IPS-11a (cell line): Measurements from ENCODE around the gene KCTD4.
"Not testable (repeated sequence)": the region's sequence is repeated elsewhere in the genome, so short reads cannot be mapped to it uniquely, and the experiment has no call there.

Source experiments
- H3K4me3 ChIP-seq: one replicate; pipeline ENCODE4 v1.5.1; 2013; ENCODE audit warnings: low read depth, low read length, control low read depth

Gene KCTD4

DNA sequence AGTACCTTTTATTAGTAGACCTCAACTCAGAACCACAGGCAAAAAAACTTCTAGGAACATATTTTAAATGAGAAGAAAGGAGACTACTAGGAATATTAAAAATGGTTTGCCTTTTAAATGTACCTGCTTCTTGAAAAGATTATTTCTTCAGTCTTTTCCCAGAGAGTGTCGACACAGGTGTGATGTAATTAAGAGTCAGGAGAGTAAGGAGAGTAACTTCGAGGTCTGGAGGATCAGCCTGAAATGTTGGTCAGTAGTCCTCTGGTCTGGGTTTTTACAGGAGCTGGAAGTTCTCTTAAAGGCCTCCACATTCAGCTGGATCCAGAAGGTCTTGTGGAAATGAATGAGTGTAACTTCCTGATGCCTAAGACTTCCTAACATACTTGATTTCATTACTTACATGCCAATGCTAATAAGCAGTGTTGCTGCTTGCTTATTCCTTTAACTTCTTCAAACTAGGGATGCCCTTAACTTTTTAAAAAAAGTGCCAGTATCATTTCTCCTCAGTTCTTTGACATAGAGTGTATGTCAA lies at the start of gene KCTD4:
Gene KCTD4 (minus strand): TSS at position 345 of the 532 bp plus-strand sequence. CDS start 6,478 bp downstream, outside the sequence.
- no peak within 1 kb of the TSS for H3K4me3 ChIP-seq

DNA sequence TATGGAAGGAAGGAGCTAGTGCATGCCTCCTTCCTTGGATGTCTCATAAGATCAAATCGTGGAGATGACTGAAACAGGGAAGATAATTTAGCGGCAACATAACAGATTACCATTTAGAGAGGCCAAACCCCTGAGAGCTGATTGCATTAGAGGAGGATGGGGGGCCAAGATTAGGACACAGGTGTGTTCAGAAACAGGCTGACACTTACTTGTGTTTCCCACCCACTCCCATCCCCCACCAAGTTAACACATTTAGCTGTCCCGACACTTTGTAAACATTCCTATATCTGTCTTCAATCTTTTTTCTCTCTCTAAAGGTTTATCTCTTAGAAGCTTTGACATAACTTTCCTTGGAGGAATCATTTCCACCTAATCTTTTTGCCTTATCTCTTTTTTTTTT lies 48.8 kb upstream of the KCTD4 start:
- no peak overlapping the region for H3K4me3 ChIP-seq

DNA sequence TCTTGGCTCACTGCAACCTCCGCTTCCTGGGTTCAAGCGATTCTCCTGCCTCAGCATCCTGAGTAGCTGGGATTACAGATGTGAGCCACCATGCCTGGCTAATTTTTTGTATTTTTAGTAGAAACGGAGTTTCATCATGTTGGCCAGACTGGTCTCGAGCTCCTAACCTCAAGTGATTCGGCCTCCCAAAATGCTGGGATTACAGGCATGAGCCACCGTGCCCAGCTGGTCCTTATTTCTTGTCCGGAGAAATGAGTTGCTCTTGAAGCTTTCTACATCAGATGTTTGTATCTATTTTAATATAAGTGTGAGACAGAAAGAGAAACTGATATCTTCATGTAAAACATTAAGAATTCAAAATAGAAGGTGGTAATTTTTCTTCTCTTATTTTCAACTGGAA lies 43.9 kb upstream of the KCTD4 start:
- not testable (repeated sequence) for H3K4me3 ChIP-seq

DNA sequence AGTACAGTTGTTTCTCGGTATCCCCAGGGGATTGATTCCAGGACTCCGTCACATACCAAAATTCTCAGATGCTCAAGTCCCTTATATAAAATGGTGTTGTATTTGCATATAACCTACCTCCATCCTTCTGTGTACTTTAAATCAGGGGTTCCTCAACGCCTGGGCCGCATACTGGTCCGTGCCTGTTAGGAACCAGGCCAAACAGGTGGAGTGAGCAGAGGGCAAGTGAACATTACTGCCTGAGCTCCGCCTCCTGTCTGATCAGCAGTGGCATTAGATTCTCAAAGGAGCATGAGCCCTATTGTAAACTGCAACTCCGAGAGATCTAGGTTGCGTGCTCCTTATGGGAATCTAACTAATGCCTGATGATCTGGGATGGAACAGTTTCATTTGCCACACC lies 42.2 kb upstream of the KCTD4 start:
- H3K4me3 ChIP-seq, result no peak overlapping the region

DNA sequence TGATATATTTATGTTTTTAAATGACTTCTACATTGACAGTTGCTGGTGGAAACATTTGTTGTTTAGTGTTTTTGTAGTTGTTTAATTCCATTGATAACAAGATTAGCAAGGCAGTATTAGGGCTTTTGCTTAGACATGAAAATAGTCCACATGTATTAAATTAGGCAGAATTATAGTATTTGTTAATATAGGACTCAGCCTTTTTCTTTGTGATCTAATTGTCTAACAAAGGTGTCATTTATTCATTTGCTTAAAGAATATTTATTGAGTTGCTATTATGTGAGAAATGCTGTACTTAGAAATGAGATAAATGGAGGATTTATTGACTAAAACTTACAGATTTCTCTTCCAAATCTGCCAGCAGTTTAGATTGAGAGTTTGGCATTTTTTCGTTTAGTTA lies 41.7 kb upstream of the KCTD4 start:
- H3K4me3 ChIP-seq, result no peak overlapping the region

DNA sequence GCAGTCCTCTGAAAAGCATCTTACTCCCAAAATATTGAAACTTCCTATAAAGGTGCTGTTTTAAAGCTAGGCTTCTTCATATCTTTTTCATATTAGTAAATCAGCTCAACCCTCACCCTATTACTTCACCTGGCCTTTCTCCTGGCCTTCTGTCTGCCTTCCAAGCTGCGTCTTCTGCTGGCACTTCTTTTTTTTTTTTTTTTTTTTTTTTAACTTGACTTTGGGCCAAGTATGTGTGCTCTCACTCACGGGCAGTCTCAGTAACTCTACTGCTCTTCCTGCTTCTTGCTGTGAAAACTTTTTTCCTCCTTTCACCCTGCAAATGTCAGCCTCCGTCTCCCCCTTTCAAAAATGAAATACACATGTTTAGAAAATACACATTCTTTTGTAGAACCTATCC lies 41.2 kb upstream of the KCTD4 start:
- no peak overlapping the region for H3K4me3 ChIP-seq

DNA sequence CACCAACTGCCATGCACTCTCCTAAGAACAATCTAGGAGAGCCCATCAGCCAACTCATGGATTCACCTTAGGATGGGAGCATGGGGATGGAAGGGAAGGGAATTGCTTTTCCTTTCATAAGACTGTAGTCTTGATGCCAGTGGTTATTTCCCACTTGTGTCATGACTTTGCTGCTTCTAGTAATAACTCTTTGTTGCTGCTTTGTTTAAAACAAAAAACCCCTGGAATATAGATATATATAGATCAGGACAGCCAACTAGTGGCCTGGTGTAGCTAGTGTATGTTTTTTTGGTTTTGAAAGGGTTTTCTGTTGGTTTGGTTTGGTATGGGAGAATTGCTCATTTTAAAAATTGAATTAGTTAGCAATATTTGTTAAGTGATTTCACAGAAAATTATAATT lies 39.3 kb upstream of the KCTD4 start:
- H3K4me3 ChIP-seq, result no peak overlapping the region

DNA sequence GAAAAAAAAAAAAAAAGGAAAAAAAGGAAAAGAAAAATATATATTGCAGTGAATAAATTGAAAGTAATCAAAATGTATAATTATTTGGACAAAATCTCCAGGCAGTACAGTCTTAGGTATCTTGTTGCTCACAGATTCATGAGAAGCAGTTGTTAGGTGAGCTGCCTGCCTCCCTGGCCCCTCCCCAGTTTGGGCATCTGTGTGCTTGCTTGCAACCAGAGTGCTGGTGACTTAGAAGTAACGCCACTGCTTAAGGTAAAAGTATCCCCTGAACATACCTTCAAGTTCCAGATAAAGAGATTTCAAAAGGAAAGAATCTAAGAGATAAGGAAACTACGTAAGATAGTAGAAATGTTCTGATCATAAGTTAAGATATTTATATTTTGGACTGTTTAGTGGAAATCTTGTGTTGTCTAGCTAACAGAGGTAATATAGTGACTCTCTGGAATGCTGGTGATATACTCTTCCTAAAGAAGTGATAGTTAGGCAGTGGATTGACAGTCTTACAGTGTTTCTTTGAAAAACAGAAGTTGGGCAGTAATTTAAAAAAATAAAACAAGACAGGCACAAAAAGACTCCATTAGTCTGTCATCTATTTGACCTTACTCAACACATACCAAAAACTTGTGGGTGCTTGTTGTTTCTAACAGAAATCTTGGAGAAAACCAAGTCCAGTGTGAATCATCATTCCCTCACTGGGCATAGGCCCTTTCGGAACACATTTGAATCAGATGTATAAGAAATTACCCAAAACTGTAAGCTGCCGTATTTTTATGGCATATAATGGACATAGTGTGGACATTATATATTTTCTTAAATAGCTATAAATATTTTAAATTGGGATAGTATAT lies 38.3 kb upstream of the KCTD4 start:
- H3K4me3 ChIP-seq, result no peak overlapping the region

DNA sequence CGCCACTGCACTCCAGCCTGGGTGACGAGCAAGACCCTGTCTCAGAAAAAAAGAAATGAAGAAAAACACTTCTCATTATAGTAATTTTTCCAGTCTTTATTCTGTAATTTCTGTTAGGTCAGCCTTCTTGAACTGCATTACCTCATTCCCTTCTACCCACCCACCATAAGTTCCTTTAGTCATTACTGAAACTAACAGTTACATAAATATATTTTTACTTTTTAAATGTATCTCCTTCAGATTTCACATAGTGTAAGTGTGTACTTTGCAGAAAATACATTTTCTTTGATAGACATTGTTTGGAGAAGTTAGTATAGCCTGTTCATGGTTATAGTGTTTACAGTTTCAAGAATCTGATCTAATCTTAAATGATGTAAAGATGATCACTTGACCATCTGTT lies 31.7 kb upstream of the KCTD4 start:
- no peak overlapping the region for H3K4me3 ChIP-seq

DNA sequence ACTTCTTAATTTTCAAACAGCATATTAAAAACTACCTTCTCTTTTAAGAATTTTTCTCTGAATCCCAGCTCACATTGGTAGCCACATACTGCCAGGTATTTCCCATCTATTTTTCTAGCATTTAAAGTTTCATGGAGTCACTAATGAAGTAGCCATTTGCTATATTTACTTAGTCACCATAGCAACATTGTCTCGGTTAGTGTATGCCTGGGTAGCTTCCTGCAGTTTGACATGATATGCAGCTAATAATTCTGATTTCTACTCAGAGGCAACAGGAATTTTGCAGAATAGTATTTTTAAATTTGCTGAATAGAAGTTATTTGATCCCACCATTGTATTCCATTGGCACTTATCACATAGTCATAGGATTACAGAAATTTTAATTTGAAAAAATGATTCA lies 30.9 kb upstream of the KCTD4 start:
- no peak overlapping the region for H3K4me3 ChIP-seq

DNA sequence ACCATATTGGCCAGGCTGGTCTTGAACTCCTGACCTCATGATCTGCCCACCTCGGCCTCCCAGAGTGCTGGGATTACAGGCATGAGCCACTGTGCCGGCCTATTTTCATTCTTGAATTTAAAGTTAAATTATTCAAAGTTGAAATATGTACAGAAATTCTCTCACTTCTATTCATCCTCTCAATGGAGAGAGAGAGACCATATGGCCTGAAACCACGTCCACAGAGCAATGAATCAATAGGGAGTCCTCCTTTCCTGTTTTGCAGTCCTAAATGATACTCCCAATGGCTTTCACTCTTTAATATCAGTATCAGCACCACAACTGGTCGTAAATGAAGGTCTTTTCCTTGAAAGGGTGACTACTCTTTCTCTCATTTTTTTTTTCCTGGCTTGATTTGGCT lies 30.5 kb upstream of the KCTD4 start:
- no peak overlapping the region for H3K4me3 ChIP-seq

DNA sequence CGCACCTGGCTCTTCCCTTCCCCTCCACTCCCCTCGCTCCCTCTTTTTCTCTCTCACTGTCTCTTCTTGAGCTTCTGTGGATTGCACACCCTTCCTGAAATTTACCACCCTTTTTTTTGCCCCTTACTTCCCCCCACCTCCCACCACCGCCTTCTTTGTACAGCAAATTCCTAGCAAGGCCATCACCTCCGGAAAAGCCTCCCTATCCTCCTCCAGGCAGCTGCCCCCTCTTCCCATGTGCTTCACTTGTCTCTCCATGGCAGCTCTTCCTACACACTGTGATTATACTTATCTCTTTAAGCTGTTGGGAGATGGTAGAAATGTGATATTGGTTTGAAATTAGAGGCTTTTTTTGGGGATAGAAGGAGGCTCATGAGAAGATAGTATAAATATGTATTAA lies 28.3 kb upstream of the KCTD4 start:
- no peak overlapping the region for H3K4me3 ChIP-seq

DNA sequence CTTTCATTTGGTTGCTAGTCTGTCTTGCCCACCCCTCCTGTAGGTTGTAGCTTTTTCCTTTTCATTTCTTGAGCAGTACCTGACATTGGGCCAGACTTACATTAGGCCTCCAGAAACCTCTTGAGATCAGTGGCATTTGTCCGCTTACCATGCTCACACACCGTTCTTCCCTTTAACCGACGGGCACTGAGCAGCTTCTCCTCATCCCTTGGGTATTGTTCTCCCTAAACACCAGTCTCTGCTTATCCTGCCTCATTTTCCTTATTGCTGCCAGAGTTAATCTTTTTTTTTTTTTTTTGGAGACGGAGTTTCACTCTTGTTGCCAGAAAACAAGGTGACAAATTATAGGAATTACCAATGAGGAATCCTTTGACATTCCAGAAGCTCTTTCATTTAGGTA lies 27.2 kb upstream of the KCTD4 start:
- no peak overlapping the region for H3K4me3 ChIP-seq

DNA sequence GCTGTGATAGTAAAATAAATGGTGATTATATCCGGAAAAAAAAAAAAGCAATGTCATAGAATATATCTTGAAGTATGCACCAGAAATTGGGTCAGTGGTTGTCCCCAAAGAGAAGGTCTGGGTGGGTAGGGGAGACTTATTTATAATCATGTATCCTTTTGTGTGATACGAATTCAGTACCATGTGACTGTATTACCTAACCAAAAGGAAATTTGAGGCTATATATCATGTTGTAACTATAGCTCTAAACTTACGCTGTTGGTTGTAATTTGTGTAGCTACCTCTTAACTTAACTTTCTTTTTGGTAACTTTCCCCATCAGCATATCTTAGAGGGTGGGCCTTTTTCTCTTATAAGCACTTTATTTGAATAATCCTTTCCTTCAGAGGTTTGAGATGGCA lies 25.2 kb upstream of the KCTD4 start:
- H3K4me3 ChIP-seq, result no peak overlapping the region

DNA sequence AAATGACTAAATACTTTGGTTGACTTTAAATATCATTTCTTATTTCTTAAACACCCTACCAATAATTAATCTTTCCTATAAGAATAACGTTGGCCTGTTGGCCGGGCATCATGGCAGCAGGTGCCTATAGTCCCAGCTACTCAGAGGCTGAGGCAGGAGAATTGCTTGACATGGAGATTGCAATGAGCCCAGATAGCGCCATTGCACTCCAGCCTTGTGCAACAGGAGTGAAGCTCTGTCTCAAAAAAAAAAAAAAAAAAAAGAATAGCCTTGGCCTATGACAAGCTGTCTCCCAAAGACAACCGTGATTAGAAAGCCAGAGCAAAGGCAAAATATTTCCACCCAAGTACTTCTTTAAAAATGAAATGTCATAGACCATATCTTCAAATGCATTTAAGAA lies 24.5 kb upstream of the KCTD4 start:
- no peak overlapping the region for H3K4me3 ChIP-seq

DNA sequence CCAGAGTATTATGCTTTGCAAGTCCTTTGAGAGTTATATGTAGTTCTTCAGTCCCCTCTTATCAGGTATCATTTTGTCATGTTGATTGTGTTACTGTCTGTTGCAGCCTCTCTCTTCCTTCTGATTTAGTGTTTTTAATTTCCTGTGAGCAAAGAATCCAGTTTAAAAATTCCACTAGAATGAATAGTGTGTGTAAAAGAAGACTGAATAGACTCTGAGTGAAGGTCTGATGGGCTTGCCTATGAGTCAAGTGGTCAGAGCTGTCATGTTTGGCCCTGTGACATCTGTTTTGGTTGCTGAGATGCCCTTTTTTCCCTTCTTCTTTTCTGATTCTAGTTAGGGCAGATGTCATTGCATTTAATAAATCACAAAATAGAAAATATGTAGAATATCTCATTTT lies 23.3 kb upstream of the KCTD4 start:
- H3K4me3 ChIP-seq, result no peak overlapping the region

DNA sequence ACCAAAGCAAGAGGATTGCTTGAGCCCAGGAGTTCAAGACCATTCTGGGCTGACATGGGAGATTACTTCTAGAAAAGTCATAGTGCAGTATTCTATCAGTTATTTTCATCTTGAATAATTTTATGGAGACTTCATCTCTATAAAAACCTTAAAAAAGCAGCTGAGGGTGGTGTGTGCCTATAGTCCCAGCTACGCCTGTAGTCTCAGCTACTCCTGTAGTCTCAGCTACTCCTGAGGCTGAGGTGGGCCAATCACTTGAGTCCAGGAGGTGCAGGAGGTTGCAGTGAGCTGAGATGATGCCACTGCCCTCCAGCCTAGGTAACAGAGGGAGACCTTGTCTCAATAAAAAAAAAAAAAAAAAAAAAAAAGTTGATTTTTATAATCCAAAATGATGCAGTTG lies 22.1 kb upstream of the KCTD4 start:
- H3K4me3 ChIP-seq, result no peak overlapping the region

DNA sequence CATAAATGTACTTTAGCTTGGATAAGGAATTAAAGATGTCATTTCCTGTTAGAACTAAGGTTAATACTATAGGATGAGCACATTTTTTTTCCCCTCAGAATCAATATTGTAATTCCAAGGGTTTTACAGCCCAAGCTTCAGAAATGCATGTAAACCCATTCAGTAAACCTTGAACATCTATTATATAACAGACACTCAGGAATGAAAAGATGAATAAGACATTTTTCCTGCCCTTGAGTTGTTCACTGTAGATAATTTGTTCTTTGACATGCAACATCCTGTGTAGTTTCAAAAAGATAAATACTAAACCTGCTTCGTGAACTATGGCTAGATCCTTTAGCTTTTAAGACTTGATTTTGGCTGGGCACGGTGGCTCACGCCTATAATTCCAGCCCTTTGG lies 21.7 kb upstream of the KCTD4 start:
- H3K4me3 ChIP-seq, result no peak overlapping the region

DNA sequence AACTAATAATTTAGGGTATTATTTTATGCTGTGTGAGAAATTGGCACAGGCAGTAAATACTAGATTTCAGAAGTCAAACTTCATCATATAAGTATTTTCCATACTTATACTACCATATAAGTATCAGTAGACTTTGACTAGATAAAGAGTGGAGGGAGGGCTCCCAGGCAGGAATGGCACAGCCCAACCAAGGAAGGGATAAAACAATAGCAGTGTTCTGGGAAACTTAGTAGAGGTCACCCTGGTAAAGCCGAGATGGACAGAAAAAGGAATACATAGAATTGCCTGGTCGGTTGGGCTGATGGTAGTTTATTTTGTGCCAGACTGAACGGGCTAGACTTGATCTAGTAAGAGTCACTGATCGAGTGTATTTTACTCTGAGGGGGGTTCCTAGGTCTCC lies 19.6 kb upstream of the KCTD4 start:
- H3K4me3 ChIP-seq, result no peak overlapping the region

DNA sequence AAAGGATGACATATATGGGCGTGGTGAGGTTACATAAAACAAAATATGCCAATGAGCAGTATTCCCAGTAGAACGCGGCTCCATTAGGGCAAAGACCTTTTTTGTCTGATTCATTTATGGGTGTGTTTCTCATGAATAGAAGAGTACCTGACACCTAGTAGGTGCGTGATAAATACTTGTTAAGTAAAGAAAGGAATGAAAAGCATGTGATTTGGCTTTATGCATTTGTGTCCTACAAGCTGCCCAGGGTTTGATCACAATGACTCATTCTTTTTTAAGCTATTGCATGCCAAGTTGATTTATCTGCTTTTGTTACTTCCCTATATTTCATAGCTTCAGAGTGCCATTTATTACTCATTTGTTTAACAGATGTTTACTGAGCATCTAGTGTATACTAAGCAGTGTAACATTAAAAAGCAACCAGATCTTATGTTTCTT lies 19.1 kb upstream of the KCTD4 start:
- H3K4me3 ChIP-seq, result no peak overlapping the region

DNA sequence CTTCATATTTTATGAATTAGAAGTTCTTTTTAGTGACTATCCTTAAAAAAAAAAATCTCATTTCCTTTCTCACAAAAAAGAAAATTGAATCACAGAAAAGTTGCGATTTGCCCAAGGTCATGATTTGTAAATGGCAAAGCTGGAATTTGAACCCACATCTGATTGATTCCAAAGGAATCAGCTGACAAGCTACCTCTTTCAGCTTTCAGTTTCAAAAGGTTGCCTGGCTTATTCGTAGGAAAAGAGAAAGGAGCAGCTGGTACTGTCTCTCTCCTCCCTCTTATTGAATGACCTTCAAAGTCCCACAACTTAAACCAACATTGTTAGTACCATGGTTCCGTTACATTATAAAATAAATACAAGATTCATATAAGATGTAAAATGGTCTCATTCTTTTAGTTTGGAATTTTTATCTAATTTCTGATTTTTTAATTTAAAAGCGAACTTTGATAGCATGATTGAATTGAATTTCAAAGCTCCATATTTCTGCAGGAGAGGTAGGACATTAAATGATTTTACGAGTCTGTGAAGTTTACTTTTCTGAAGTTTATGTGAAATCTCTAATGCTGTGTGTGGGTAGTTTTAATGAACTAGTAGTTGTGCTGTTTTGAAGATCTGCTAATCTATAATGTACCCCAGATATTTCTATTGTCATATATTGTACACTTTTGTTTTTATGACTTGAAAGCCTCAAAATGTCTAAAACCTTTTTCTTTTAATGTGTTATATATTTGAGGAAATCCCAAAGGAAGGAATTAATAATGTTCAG lies 18.5 kb upstream of the KCTD4 start:
- no peak overlapping the region for H3K4me3 ChIP-seq

DNA sequence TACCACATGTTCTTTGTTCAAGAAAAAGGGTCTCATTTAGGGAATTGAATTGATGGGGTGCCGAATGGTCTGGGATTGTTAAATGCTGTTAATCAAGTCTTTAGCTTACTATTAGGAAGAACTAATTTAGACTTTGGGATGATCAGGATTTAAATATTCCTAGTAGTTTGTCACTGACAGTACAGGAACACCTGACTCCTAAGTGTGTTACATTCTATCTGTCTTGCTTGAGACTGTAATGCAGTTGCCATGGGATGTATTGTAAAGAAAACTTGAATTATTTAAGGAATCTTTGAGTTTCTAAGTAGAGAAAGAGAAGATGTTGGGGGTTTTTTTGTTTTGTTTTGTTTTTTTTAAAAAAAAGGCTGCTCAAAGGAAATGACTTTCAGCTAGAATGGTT lies 17.8 kb upstream of the KCTD4 start:
- no peak overlapping the region for H3K4me3 ChIP-seq
